ENCODE measurements around the gene FRMPD2.

The FRMPD2 gene, protein sequence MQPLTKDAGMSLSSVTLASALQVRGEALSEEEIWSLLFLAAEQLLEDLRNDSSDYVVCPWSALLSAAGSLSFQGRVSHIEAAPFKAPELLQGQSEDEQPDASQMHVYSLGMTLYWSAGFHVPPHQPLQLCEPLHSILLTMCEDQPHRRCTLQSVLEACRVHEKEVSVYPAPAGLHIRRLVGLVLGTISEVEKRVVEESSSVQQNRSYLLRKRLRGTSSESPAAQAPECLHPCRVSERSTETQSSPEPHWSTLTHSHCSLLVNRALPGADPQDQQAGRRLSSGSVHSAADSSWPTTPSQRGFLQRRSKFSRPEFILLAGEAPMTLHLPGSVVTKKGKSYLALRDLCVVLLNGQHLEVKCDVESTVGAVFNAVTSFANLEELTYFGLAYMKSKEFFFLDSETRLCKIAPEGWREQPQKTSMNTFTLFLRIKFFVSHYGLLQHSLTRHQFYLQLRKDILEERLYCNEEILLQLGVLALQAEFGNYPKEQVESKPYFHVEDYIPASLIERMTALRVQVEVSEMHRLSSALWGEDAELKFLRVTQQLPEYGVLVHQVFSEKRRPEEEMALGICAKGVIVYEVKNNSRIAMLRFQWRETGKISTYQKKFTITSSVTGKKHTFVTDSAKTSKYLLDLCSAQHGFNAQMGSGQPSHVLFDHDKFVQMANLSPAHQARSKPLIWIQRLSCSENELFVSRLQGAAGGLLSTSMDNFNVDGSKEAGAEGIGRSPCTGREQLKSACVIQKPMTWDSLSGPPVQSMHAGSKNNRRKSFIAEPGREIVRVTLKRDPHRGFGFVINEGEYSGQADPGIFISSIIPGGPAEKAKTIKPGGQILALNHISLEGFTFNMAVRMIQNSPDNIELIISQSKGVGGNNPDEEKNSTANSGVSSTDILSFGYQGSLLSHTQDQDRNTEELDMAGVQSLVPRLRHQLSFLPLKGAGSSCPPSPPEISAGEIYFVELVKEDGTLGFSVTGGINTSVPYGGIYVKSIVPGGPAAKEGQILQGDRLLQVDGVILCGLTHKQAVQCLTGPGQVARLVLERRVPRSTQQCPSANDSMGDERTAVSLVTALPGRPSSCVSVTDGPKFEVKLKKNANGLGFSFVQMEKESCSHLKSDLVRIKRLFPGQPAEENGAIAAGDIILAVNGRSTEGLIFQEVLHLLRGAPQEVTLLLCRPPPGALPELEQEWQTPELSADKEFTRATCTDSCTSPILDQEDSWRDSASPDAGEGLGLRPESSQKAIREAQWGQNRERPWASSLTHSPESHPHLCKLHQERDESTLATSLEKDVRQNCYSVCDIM (N-terminal part only)

DNA sequence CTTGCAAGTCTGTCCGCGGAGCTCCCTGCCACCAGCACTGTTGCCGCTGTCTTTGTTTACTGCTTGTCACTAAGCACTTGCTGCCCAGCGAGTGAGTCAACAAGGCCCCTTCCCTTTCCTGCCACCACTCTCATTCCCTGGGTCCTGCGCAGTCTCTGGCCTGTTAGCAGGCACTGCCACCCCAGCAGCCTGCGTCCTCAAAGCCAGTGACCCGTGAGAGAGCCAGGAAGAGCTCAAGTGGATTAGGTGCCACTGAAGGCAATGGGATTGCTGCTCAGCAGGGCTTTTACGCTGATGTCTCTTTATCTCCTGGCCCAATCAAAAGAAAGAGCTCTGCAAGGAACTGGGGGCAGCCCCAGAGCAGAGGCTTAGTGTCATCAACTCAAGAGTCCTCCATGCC lies at the start of gene FRMPD2:
Gene FRMPD2 (minus strand): TSS at position 61 of the 400 bp plus-strand sequence. CDS start 129 bp downstream, outside the sequence.
- TF ChIP-seq GATA2 (IDR thresholded peaks at IDR 0.05; ENCODE audit: low read depth, low read length): no peak
- no peak for TF ChIP-seq GATA3 (IDR thresholded peaks at IDR 0.05; ENCODE audit: low read depth, low read length)

DNA sequence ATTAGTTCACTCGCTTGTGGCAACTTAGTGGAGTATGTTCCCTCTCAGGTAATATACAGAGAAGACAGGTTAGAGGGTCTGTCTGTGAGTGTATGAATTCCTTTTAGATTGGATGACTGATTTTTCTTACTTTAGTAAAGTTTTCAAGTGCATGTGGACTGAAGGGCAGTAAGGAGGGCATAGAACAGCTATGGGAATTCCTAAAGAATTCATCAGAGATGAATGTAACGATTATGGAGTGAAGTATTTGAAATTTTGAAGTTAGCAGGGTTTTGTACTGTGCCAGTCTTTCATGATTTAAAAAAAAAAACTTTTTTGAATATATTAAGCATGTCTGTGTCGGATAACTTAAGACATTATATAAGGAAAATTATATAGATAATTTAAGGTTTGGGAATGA lies 47.5 kb upstream of the FRMPD2 start:
- TF ChIP-seq GATA3 (IDR thresholded peaks at IDR 0.05; ENCODE audit: low read depth, low read length): no peak

DNA sequence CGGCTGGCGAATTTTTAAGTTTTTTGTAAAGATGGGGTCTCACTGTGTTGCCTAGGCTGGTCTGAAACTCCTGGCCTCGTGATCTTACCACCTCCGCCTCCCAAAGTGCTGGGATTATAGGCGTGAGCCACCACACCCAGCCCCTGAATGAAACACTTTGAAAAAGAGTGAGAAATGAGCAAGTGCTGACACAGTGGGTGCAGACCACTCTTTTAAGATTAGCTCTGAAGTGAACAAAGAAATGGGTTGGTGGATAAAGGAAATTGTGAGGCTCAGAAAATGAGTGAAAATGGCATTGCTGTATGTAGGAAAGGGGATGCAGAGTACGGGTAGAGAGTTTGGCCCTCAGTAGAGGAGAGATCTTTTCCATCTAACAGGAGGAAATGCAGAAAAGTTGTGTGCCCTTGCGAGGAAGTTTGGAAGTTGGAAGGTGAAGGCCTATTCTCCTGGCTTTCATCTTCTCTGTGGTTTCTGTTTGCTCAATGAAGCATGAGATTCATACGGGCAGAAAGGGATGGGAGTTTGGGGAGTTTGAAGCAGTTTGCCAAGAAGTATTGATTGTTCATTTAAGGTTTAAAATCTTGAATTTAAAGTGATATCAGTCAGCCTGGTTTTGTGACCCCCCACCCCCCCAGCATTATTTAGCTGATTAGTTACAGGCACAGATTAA lies 43.0 kb upstream of the FRMPD2 start:
- TF ChIP-seq GATA3 (IDR thresholded peaks at IDR 0.05; ENCODE audit: low read depth, low read length) (no peak), GATA2 (IDR thresholded peaks at IDR 0.05; ENCODE audit: low read depth, low read length) (no peak)

DNA sequence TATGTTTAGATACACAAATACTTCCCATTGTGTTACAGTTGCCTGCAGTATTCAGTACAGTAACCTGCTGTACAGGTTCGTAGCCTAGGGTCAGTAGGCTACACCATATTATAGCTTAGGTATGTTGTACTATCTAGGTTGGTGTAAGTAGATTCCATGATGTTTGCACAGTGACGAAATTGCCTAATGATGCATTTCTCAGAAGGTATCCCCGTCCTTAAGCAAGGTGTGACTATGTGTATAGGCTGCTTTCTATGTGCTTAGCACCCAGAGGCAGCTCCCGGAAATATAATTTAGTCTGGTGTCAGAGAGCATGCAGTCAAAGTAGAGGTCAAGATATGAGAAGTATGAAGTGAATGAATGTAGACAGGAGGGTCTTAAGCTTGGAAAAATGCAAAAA lies 41.7 kb upstream of the FRMPD2 start:
- TF ChIP-seq GATA2 (IDR thresholded peaks at IDR 0.05; ENCODE audit: low read depth, low read length) (no peak), GATA3 (IDR thresholded peaks at IDR 0.05; ENCODE audit: low read depth, low read length) (no peak)

DNA sequence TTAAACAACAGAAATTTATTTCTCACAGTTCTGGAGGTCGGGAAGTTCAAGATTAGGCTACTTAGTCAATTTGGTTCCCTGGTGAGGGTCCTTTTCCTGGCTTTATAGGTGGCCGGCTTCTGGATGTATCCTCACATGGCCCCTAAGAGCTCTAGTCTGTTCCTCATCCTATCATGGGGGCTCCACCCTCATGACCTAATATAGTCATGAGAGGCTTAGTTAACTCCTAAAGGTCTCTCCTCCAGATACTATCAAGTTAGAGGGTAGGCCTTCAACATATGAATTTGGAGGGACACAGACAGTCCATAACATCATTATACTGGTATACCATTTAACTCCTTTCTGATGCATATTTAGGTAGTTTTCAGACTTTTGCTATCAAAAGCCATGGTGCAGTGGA lies 39.6 kb upstream of the FRMPD2 start:
- TF ChIP-seq GATA3 (IDR thresholded peaks at IDR 0.05; ENCODE audit: low read depth, low read length) (no peak), GATA2 (IDR thresholded peaks at IDR 0.05; ENCODE audit: low read depth, low read length) (no peak)

DNA sequence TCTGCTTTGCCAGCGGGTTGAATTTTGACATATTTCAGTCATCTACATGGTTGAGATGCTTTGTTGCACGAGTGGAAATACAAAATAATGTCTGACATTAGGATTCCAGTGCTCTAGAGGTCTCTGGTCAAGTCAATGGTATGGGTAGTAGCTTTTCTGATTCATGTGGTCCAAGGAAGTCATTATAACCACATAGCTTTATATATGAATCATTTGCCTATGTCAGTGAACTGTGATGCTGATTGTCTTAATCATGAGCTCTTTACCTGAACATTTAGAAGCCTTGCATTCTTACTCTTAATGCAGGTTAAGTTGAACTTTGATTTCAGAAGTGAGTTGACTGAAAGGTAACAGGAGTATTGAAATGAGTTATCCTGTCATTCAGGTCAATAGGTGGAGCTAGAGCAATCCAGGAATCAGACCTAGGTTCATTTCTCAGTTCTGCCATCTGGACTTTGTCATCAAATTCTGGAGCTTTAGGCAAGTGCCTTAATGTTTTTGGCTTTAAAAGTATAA lies 35.3 kb upstream of the FRMPD2 start:
- TF ChIP-seq GATA2 (IDR thresholded peaks at IDR 0.05; ENCODE audit: low read depth, low read length) (no peak), GATA3 (IDR thresholded peaks at IDR 0.05; ENCODE audit: low read depth, low read length) (no peak)

DNA sequence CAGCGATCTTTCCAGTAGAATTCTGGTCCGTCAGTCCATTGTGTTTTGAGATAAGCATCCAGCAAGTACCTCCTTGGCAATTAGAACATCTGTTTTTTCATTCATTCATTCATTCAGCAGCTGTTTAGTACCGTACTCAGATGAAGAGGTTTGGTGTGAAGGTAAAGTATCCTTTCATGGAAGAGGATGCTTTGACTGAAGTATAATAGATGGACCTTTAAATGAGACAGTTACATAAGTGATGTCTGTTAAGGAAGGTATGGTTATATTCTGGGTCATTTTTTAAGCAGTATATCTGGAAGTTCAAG lies 33.2 kb upstream of the FRMPD2 start:
- TF ChIP-seq GATA3 (IDR thresholded peaks at IDR 0.05; ENCODE audit: low read depth, low read length): no peak
- no peak for TF ChIP-seq GATA2 (IDR thresholded peaks at IDR 0.05; ENCODE audit: low read depth, low read length)

DNA sequence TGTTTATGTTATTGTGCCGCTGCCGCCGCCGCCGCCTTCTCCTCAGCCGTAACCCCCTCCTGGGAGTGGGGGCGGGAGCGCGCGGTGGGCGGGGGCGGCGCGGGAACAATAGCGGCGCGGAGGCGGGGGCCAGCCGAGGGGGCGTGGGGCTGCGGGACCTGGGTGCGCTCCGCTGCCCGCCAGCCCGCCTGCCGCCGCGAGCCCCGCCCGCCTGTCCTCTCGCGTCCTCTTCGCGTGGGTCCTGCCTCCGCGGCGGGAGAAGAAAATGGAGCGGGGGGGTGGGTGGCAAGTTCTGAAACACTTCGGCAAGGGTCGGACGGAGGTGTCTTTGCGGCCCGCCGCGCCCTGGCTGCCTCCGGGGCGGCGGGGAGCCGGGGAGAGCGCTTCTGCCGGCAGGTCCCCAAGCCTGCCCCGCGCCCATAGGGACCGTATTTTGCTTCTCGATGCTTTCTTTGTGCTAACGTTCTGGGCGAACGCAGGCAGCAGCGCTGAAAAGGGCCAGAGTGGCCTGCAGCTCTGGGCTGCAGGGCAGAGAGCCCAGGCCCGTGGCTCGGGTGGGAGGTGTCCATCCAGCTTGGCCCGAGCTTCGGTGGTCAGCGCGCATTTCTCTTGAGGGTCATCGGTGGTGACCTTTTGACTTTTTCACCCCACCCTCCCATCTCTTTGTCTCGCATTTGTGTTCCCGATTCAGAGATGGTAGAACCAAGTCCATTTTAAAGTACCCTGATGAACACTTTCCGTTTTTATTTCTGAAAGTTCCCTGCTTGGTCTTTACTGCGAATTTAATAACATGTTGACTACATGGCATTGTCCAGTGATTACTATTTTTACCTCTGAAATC lies 32.6 kb upstream of the FRMPD2 start:
- TF ChIP-seq GATA2 (IDR thresholded peaks at IDR 0.05; ENCODE audit: low read depth, low read length): no peak
- no peak for TF ChIP-seq GATA3 (IDR thresholded peaks at IDR 0.05; ENCODE audit: low read depth, low read length)

DNA sequence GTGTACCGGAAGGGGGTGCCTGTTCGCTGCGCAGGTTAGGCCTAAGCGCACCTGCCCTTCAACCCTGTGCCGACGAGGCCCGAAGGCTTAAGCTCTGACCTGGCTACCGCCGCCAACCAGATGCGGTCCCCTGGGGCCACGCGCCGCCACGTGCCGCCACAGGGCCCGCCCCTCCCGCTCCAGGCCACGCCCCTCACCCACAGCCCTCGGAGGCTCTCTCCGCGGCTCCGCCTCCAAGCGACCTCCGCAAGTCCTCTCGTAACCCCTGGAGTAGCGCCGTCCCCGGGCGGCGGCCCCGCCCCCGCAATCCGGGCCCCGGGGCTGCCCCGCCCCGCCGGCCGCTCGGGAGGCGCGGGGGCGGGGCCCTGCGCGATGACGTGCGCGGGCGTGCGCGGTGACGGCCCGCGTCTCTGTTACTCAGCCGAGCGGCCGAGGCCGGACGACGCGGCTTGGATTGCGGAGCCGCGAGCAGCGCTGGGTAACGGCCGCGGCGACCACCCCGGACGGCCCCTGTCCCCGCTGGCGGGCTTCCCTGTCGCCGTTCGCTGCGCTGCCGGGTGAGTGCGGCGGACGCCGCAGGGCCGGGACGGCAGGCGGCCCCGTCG lies 31.9 kb upstream of the FRMPD2 start, which contains the start of gene MAPK8:
Gene MAPK8 (plus strand): TSS at position 413 of the 605 bp plus-strand sequence. CDS start 94,984 bp downstream, outside the sequence.
- no peak for TF ChIP-seq GATA2 (IDR thresholded peaks at IDR 0.05; ENCODE audit: low read depth, low read length)
- TF ChIP-seq GATA3 (IDR thresholded peaks at IDR 0.05; ENCODE audit: low read depth, low read length): no peak

DNA sequence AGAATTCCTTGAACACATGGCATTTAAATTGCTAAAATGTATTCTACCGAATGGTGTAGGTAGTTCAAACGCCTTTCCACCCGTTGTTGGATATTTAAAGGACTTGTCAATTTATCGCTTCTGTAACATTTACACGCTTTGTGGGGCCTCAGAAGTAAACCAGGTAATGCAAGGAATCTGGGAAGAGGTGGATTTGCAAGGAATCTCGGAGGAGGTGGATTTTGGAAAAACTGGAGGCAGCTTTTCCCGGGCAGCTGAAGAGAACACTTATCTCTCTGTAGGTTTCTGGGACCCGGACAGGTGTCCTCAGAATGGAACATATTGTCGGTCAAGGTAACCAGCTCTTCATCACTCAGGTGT lies 31.4 kb upstream of the FRMPD2 start:
- TF ChIP-seq GATA3 (IDR thresholded peaks at IDR 0.05; ENCODE audit: low read depth, low read length) (no peak), GATA2 (IDR thresholded peaks at IDR 0.05; ENCODE audit: low read depth, low read length) (no peak)

DNA sequence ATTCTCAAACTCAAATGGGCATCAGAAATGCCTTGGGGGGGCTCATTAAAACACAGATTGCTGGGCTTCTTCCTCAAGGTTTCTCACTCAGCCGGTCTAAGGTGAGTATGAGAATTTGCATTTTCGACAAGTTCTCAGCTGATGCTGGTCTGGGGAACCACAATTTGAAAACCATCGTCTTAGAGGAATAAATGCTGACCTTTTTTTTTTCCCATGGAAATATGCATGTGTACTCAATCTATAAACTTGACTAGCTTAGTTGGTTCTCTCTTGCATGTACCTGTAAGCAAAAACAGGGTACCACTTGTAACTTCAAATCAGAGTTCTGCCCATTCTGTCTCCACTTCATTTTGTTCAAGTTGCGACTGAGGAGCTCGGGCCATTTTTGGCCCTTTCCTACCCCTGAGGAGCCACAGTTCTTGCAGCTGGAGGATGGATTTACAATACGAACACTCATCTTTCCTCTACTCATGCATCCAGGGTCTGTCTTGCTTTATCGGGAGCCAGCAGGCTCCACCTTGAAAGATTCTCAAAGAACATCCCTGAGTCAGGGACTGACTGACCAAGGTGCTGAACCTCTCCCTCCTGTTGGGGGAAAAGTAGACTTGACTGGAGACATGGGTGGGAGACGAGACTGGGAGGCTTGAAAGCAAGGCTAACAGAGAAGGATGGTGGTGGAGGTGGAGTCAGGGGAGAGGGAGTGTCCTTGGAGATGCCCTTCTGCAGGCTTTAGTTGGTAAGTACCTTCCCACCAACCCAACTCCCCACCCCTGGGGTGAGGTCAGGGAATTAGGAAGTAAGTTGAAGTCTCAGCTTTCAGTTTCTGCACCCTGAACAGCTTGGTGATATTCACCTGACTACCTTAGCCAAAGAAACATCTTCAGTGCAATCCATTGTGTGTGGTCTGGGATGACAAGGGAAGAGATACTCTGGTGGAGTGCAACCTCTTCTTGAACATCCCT lies 28.3 kb upstream of the FRMPD2 start:
- TF ChIP-seq GATA3 (IDR thresholded peaks at IDR 0.05; ENCODE audit: low read depth, low read length): no peak
- TF ChIP-seq GATA2 (IDR thresholded peaks at IDR 0.05; ENCODE audit: low read depth, low read length): no peak
